Transverse colon (tissue), 4 donors: ENCODE data around the gene JMJD4. TPM values are rescaled to one million over a fixed set of nuclear protein-coding genes. Genes with fewer than 3 reads are reported as not detected.

Experiments
- DNase-seq: peaks from one replicate; pipeline ENCODE4 v3.0.0-alpha.2; 2019
- H3K27ac ChIP-seq, 4 donors: fragments of 200-600 bp; sonication (generic); 2 replicates each; pipeline ENCODE4 v1.5.1; 2016 to 2018; ENCODE audit warnings: inconsistent platforms in 4 of 4
- H3K27me3 ChIP-seq: fragments of 200-600 bp; sonication (generic); 2 replicates; pipeline ENCODE4 v1.5.1; 2017; ENCODE audit warnings: inconsistent platforms
- H3K36me3 ChIP-seq, 4 donors: fragments of 200-600 bp; sonication (generic); 2 replicates each; pipeline ENCODE4 v1.5.1; 2017 to 2019; ENCODE audit warnings: inconsistent platforms in 4 of 4
- H3K4me1 ChIP-seq, 4 donors: fragments of 200-600 bp; sonication (generic); 2 replicates each; pipeline ENCODE4 v1.5.1; 2017 to 2020; ENCODE audit warnings: inconsistent platforms in 4 of 4
- H3K4me3 ChIP-seq, 4 donors: fragments of 200-600 bp; sonication (generic); 1 replicate in 1 of 4; 2 replicates in 3 of 4; pipeline versions ENCODE4 v1.5.1 to v1.6.1; 2017 to 2019; ENCODE audit warnings: inconsistent platforms in 4 of 4
- H3K9me3 ChIP-seq, 2 donors: fragments of 200-600 bp; sonication (generic); 2 replicates each; pipeline ENCODE4 v1.5.1; 2017 to 2019; ENCODE audit warnings: inconsistent platforms in 2 of 2
- EP300 ChIP-seq: sonication (generic); formaldehyde crosslinking; IDR thresholded peaks from one replicate; pipeline ENCODE4 v1.6.1; 2017; ENCODE audit warnings: antibody characterized with exemption, low read depth
- POLR2A ChIP-seq: fragments of 450-650 bp; IDR thresholded peaks from one replicate; pipeline ENCODE4 v1.6.1; 2016; ENCODE audit warnings: antibody characterized with exemption, mild to moderate bottlenecking, moderate library complexity
- POLR2AphosphoS5 ChIP-seq, 3 donors: sonication (generic); formaldehyde crosslinking; IDR thresholded peaks; one replicate each; pipeline ENCODE4 v1.6.1; 2016; ENCODE audit warnings: antibody characterized with exemption in 3 of 3
- WGBS, 2 donors: methylation state at CpG; one replicate each; pipeline ENCODE4 v1.1.5; 2018; ENCODE audit warnings: low coverage in 1 of 2; 5-methylcytosine and 5-hydroxymethylcytosine counted together
- in situ Hi-C, 4 donors: fragments of 200-750 bp; cut with MboI; loops; one replicate each; pipeline versions ENCODE4 v1.15.0 to v1.15.1; 2017; ENCODE audit warnings: low sequenced_read_pairs in 3 of 4, low pct_ligation_motif_present in 1 of 4, low pct_unique_long_range_greater_than_20kb in 1 of 4
- intact Hi-C: fragments of 100-400 bp; cut with DNase I; formaldehyde crosslinking; loops from one replicate; pipeline ENCODE4 v1.15.1; 2023; ENCODE audit warnings: low total_unique reads
- total RNA-seq, 4 donors: library from RNA; depleted of rRNA; stranded (reverse); fragments of >200 nt; gene quantifications; one replicate each; pipeline ENCODE4 v1.1.0, GENCODE V29; 2016
- TF ChIP-seq, protein P1 (sequence below), 5 experiments: fragments of 200-600 bp in 3 of 5; fragments of 450-650 bp in 2 of 5; sonication (generic) in 3 of 5; IDR thresholded peaks; 1 replicate in 2 of 5; 2 replicates in 3 of 5; pipeline ENCODE4 v1.5.1; 2016 to 2017; ENCODE audit warnings: antibody characterized with exemption in 5 of 5, inconsistent platforms in 3 of 5, mild to moderate bottlenecking in 2 of 5, moderate library complexity in 1 of 5

JMJD4 gene, protein sequence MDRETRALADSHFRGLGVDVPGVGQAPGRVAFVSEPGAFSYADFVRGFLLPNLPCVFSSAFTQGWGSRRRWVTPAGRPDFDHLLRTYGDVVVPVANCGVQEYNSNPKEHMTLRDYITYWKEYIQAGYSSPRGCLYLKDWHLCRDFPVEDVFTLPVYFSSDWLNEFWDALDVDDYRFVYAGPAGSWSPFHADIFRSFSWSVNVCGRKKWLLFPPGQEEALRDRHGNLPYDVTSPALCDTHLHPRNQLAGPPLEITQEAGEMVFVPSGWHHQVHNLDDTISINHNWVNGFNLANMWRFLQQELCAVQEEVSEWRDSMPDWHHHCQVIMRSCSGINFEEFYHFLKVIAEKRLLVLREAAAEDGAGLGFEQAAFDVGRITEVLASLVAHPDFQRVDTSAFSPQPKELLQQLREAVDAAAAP
- 10 to 100 TPM in 3 of 4 donors, 1 to 10 TPM in 1; 6.8 to 52.7 (median 19.8) TPM for total RNA-seq

DNA sequence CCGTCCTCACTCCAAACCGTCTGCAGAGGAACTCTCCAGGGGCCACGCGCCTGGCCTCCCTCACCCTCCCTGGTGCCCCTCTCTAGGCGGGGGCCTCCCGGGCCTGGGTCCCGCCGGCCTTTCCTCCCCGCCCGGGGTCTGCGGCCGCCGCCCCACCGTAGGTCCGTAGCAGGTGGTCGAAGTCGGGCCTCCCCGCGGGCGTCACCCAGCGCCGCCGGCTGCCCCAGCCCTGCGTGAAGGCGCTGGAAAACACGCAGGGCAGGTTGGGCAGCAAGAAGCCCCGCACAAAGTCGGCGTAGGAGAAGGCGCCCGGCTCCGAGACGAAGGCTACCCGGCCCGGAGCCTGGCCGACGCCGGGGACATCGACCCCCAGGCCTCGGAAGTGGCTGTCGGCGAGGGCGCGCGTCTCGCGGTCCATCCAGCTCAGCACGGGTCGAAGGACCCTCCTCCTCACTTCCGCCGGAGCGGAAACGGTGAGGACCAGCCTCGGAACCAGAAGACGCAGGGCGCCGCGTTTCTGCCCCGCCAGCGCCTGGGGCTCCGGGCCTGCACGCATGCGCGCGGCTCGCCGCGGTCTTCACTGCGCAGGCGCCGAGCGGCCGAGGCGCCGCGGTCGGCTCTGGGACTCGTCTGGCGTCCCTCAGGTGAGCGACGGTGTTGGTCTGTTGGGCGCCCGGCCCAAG lies at the start of gene JMJD4, which contains the start of gene SNAP47:
JMJD4 (minus strand) TSS at position 447 of the 683 bp plus-strand sequence; CDS start at position 418, 29 bp downstream.
SNAP47 (plus strand) TSS at position 580 of the 683 bp plus-strand sequence. CDS start 12,302 bp downstream, outside the sequence.
- in situ Hi-C loops (no loop called here), intact Hi-C loops (no loop called here)
- Histone ChIP-seq H3K4me3 (peak within 1 kb of the TSS; percentile 85 to 88 (median 86)), H3K9me3 (no peaks in the 10 kb centered on the region), H3K27ac (peak within 1 kb of the TSS; percentile 85 to 92 (median 90)), H3K36me3 (no peaks in the 10 kb centered on the region), H3K27me3 (no peaks in the 10 kb centered on the region), H3K4me1 (peaks cover 10 to 26% (median 20%) of the 10 kb centered on the region in 4 donors)
- TF ChIP-seq POLR2AphosphoS5 (IDR thresholded peaks at IDR 0.05) (peak; percentile 90 to 95 (median 93)), EP300 (no peak), POLR2A (peak; percentile 86)
- TF ChIP-seq, protein P1, sequence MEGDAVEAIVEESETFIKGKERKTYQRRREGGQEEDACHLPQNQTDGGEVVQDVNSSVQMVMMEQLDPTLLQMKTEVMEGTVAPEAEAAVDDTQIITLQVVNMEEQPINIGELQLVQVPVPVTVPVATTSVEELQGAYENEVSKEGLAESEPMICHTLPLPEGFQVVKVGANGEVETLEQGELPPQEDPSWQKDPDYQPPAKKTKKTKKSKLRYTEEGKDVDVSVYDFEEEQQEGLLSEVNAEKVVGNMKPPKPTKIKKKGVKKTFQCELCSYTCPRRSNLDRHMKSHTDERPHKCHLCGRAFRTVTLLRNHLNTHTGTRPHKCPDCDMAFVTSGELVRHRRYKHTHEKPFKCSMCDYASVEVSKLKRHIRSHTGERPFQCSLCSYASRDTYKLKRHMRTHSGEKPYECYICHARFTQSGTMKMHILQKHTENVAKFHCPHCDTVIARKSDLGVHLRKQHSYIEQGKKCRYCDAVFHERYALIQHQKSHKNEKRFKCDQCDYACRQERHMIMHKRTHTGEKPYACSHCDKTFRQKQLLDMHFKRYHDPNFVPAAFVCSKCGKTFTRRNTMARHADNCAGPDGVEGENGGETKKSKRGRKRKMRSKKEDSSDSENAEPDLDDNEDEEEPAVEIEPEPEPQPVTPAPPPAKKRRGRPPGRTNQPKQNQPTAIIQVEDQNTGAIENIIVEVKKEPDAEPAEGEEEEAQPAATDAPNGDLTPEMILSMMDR (IDR thresholded peaks at IDR 0.05), result no peak
- DNase-seq, result peak; percentile 93
- WGBS, 2 donors, result 1% methylated on average over 50 of the region's 83 CpGs; no CpG with 5 or more reads in 1 of the 2 donors

DNA sequence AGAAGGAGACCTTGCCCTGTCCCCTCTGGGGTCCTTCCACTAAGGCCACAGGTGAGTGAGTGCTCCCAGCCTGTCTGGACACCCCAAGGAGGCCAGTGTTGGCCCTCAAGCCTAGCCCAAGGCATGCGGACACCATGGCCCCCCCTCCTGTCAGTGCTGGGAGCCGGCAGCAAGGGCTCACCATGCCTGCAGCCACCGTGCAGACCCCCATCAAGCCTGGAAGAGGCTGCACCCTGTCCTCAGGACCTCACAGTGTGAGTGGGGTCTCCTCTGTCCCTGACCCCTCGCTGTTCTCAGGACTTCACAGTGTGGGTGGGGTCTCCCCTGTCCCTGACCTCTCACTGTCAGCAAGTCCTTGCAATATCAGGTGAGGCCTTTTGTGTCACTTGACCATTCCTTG lies 47.1 kb upstream of the JMJD4 start:
- Histone ChIP-seq H3K27ac (no peak overlapping the region), H3K4me1 (peaks cover 10 to 12% (median 11%) of the 10 kb centered on the region in 4 donors), H3K9me3 (no peaks in the 10 kb centered on the region), H3K4me3 (no peak overlapping the region), H3K36me3 (no peaks in the 10 kb centered on the region), H3K27me3 (peaks cover 7% of the 10 kb centered on the region)
- intact Hi-C loops (no loop called here), in situ Hi-C loops (no loop called here)
- 97% methylated on average over 4 of the region's 4 CpGs; no CpG with 5 or more reads in 1 of the 2 donors for WGBS, 2 donors
- TF ChIP-seq EP300 (no peak), POLR2AphosphoS5 (IDR thresholded peaks at IDR 0.05) (no peak), POLR2A (no peak)
- TF ChIP-seq, protein P1 (IDR thresholded peaks at IDR 0.05), result no peak
- no peak for DNase-seq

DNA sequence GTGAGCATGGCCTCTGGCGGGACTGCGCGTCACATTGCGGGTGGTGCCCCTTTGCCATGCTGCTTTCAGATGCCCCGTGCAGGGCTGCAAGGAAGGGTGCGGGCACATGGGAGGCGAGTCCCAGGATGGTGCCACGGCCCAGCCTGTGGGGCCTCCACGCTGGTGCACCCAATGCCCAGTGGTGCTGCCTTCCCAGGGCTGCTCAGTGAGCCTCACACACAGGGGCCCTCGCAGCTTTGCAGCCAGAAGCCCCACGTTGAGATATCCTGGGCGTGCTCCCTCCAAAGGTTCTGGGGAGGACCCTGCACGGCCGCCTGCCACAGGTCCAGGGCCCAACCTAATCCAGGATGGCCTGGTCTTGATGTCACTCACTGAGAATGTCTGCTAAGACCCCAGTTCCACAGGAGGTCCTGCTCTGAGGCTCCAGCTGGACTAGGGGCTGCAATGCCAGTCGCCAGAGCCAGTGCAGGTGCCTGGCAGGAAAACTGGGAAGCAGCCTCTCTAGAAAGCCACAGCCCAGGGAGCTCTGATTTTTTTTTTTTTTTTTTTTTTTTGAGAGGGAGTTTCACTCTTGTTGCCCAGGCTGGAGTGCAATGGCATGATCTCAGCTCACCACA lies 46.3 kb upstream of the JMJD4 start:
- DNase-seq, result no peak
- intact Hi-C loops (no loop called here), in situ Hi-C loops (no loop called here)

More for the DNA sequence above, 46.3 kb upstream of the JMJD4 start:
- no peak overlapping the region for H3K27ac ChIP-seq
- H3K27me3 ChIP-seq, result peaks cover 3% of the 10 kb centered on the region
- no peaks in the 10 kb centered on the region for H3K36me3 ChIP-seq
- H3K9me3 ChIP-seq, result no peaks in the 10 kb centered on the region
- no peak overlapping the region for H3K4me3 ChIP-seq
- TF ChIP-seq, protein P1 (IDR thresholded peaks at IDR 0.05), result no peak
- TF ChIP-seq POLR2AphosphoS5 (IDR thresholded peaks at IDR 0.05) (no peak), POLR2A (no peak), EP300 (no peak)
- H3K4me1 ChIP-seq, result peaks cover 2 to 4% (median 3%) of the 10 kb centered on the region in 4 donors
- WGBS, 2 donors, result 98% methylated on average over 13 of the region's 15 CpGs; no CpG with 5 or more reads in 1 of the 2 donors
